Liver (tissue), 9 donors: ENCODE results near the gene PEAK1. TPM values are rescaled to one million over a fixed set of nuclear protein-coding genes. Genes with fewer than 3 reads are reported as not detected.

Experiments
- DNase-seq: peaks from one replicate; pipeline ENCODE4 v3.0.0-alpha.2; 2017; ENCODE audit warnings: low spot score
- H3K27ac ChIP-seq, 2 donors: one replicate each; pipeline ENCODE4 v1.7.0; 2013; ENCODE audit warnings: inconsistent platforms in 2 of 2, low read length in 2 of 2, control low read depth in 1 of 2, low read depth in 1 of 2, mild to moderate bottlenecking in 1 of 2
- H3K27me3 ChIP-seq, 4 donors: one replicate each; pipeline versions ENCODE4 v1.6.1 to v1.7.0; 2013; ENCODE audit warnings: low read length in 3 of 4, inconsistent platforms in 1 of 4, mild to moderate bottlenecking in 1 of 4, moderate library complexity in 1 of 4; ENCODE audit not compliant: control insufficient read depth in 4 of 4, insufficient read depth in 4 of 4
- H3K36me3 ChIP-seq, 4 donors: one replicate each; pipeline versions ENCODE4 v1.6.1 to v1.7.0; 2013; ENCODE audit warnings: low read length in 3 of 4, mild to moderate bottlenecking in 3 of 4, low read depth in 1 of 4, moderate library complexity in 1 of 4; ENCODE audit not compliant: control insufficient read depth in 4 of 4, insufficient read depth in 3 of 4
- H3K4me1 ChIP-seq, 4 donors: one replicate each; pipeline versions ENCODE4 v1.6.1 to v1.7.0; 2013; ENCODE audit warnings: low read length in 3 of 4, mild to moderate bottlenecking in 3 of 4, moderate library complexity in 1 of 4; ENCODE audit not compliant: control insufficient read depth in 4 of 4, insufficient read depth in 4 of 4
- H3K4me3 ChIP-seq, 3 donors: one replicate each; pipeline versions ENCODE4 v1.6.1 to v1.7.0; 2013; ENCODE audit warnings: low read length in 3 of 3, control low read depth in 1 of 3, low read depth in 1 of 3, mild to moderate bottlenecking in 1 of 3
- H3K9ac ChIP-seq, 2 donors: one replicate each; pipeline ENCODE4 v1.7.0; 2013; ENCODE audit warnings: low read length in 2 of 2, mild to moderate bottlenecking in 2 of 2, moderate library complexity in 2 of 2, control low read depth in 1 of 2, low read depth in 1 of 2
- H3K9me3 ChIP-seq, 4 donors: one replicate each; pipeline versions ENCODE4 v1.6.1 to v1.7.0; 2013; ENCODE audit warnings: low read length in 3 of 4; ENCODE audit not compliant: control insufficient read depth in 4 of 4
- CTCF ChIP-seq: fragments of 150-350 bp; IDR thresholded peaks from 2 replicates; pipeline ENCODE4 v1.5.1; 2017; ENCODE audit warnings: improper control_type of control experiment, low read depth, low read length; ENCODE audit not compliant: missing input control
- EGR1 ChIP-seq, 2 donors: IDR thresholded peaks; 2 replicates each; pipeline ENCODE4 v1.6.1; 2016 to 2018; ENCODE audit warnings: antibody characterized with exemption in 2 of 2, low read depth in 2 of 2
- FOXA1 ChIP-seq: IDR thresholded peaks from 2 replicates; pipeline ENCODE4 v1.6.1; 2016; ENCODE audit warnings: antibody characterized with exemption
- FOXA2 ChIP-seq: IDR thresholded peaks from 2 replicates; pipeline ENCODE4 v1.6.1; 2016; ENCODE audit warnings: antibody characterized with exemption
- GABPA ChIP-seq, 2 donors: IDR thresholded peaks in 1 of 2; conservative IDR thresholded peaks in 1 of 2; 2 replicates each; pipeline ENCODE4 v1.6.1; 2016; ENCODE audit warnings: antibody characterized with exemption in 2 of 2, mild to moderate bottlenecking in 1 of 2, moderate library complexity in 1 of 2
- HNF4A ChIP-seq, 2 donors: conservative IDR thresholded peaks; 2 replicates each; pipeline ENCODE4 v1.6.1; 2016; ENCODE audit warnings: antibody characterized with exemption in 2 of 2, mild to moderate bottlenecking in 2 of 2
- HNF4G ChIP-seq: IDR thresholded peaks from 2 replicates; pipeline ENCODE4 v1.6.1; 2016; ENCODE audit warnings: antibody characterized with exemption
- JUND ChIP-seq, 2 donors: IDR thresholded peaks; 2 replicates each; pipeline ENCODE4 v1.6.1; 2016; ENCODE audit warnings: antibody characterized with exemption in 2 of 2
- MAX ChIP-seq: IDR thresholded peaks from 2 replicates; pipeline ENCODE4 v1.6.1; 2016; ENCODE audit warnings: antibody characterized with exemption
- NR2F2 ChIP-seq: IDR thresholded peaks from 2 replicates; pipeline ENCODE4 v1.6.1; 2016; ENCODE audit warnings: antibody characterized with exemption
- RAD21 ChIP-seq, 2 donors: IDR thresholded peaks; 2 replicates each; pipeline ENCODE4 v1.6.1; 2016; ENCODE audit warnings: antibody characterized with exemption in 2 of 2, mild to moderate bottlenecking in 2 of 2
- RXRA ChIP-seq, 2 donors: IDR thresholded peaks; 2 replicates each; pipeline ENCODE4 v1.6.1; 2017 to 2018; ENCODE audit warnings: antibody characterized with exemption in 2 of 2, mild to moderate bottlenecking in 1 of 2
- SP1 ChIP-seq: IDR thresholded peaks from 2 replicates; pipeline ENCODE4 v1.6.1; 2018; ENCODE audit warnings: antibody characterized with exemption, mild to moderate bottlenecking
- TAF1 ChIP-seq: conservative IDR thresholded peaks from 2 replicates; pipeline ENCODE4 v1.6.1; 2016; ENCODE audit warnings: antibody characterized with exemption, mild to moderate bottlenecking
- YY1 ChIP-seq: IDR thresholded peaks from 2 replicates; pipeline ENCODE4 v1.6.1; 2016; ENCODE audit warnings: antibody characterized with exemption, mild to moderate bottlenecking
- ZBTB33 ChIP-seq: IDR thresholded peaks from 2 replicates; pipeline ENCODE4 v1.6.1; 2016; ENCODE audit warnings: antibody characterized with exemption
- WGBS: extraction: QIAGEN DNeasy Blood & Tissue Kit; methylation state at CpG from one replicate; pipeline ENCODE4 v1.1.7; 2013; 5-methylcytosine and 5-hydroxymethylcytosine counted together
- polyA plus RNA-seq, 2 donors: library from polyadenylated mRNA; stranded (reverse) in 1 of 2; unstranded in 1 of 2; fragments of 200-250 nt in 1 of 2; fragments of >200 nt in 1 of 2; fragmentation: Nextera tagmentation in 1 of 2; extraction: Ambion mirVana in 1 of 2; gene quantifications; one replicate each; pipeline versions ENCODE4 v1.2.1 to v1.2.3, GENCODE V29; 2013 to 2015
- total RNA-seq, 2 donors: library from RNA; depleted of rRNA; stranded (reverse); fragments of >200 nt; gene quantifications; one replicate each; pipeline ENCODE4 v1.2.3, GENCODE V29; 2014
- TF ChIP-seq, protein P1 (sequence below): IDR thresholded peaks from 2 replicates; pipeline ENCODE4 v1.6.1; 2016; ENCODE audit warnings: antibody characterized with exemption, mild to moderate bottlenecking
- TF ChIP-seq, protein P2 (sequence below): IDR thresholded peaks from 2 replicates; pipeline ENCODE4 v1.6.1; 2016; ENCODE audit warnings: antibody characterized with exemption
- donor health status: healthy.
- donor health status: healthy.
- donor health status: healthy.
- donor health status: healthy.
- donor health status: healthy.

PEAK1 gene
- total and polyA plus RNA-seq, 4 donors: 1.8 to 14.9 (median 5.8) TPM

DNA sequence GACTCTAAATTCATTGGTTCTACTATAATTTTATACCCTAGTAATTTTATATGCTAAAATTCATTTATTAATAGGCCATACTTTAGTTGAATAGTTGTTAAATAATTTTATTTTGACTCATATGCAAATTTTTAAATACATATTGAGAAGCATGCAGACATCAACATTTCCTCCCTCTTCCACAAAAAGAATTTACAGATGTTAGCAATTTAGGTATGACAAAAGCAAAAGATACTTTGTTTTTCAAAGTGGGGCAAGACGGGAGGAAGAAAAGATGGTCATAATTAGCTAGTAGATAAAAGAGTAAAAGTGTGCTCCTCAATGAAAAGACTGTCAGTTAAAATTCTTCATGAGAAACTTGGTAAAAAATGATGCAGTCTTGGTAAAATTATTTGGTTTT is 200.1 kb downstream of the PEAK1 start:
- 95% methylated on average over 1 of the region's 1 CpG for WGBS

More for the DNA sequence above, 200.1 kb downstream of the PEAK1 start:
- peaks cover 0 to 3% (median 0%) of the 10 kb centered on the region in 4 donors for H3K36me3 ChIP-seq
- no peaks in the 10 kb centered on the region for H3K4me1 ChIP-seq
- TF ChIP-seq, protein P1, sequence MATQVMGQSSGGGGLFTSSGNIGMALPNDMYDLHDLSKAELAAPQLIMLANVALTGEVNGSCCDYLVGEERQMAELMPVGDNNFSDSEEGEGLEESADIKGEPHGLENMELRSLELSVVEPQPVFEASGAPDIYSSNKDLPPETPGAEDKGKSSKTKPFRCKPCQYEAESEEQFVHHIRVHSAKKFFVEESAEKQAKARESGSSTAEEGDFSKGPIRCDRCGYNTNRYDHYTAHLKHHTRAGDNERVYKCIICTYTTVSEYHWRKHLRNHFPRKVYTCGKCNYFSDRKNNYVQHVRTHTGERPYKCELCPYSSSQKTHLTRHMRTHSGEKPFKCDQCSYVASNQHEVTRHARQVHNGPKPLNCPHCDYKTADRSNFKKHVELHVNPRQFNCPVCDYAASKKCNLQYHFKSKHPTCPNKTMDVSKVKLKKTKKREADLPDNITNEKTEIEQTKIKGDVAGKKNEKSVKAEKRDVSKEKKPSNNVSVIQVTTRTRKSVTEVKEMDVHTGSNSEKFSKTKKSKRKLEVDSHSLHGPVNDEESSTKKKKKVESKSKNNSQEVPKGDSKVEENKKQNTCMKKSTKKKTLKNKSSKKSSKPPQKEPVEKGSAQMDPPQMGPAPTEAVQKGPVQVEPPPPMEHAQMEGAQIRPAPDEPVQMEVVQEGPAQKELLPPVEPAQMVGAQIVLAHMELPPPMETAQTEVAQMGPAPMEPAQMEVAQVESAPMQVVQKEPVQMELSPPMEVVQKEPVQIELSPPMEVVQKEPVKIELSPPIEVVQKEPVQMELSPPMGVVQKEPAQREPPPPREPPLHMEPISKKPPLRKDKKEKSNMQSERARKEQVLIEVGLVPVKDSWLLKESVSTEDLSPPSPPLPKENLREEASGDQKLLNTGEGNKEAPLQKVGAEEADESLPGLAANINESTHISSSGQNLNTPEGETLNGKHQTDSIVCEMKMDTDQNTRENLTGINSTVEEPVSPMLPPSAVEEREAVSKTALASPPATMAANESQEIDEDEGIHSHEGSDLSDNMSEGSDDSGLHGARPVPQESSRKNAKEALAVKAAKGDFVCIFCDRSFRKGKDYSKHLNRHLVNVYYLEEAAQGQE: no peak
- no peak for TF ChIP-seq GABPA (IDR thresholded peaks at IDR 0.05 in 1 of 2, conservative IDR thresholded peaks at IDR 0.05 in 1 of 2)
- no peak for TF ChIP-seq RAD21 (IDR thresholded peaks at IDR 0.05)
- TF ChIP-seq SP1: no peak
- TF ChIP-seq HNF4G: no peak
- no peak for TF ChIP-seq JUND (IDR thresholded peaks at IDR 0.05)
- TF ChIP-seq MAX: no peak
- TF ChIP-seq NR2F2: no peak
- TF ChIP-seq FOXA2: no peak
- no peak for TF ChIP-seq YY1
- TF ChIP-seq EGR1 (IDR thresholded peaks at IDR 0.05; ENCODE audit: low read depth in 2 of 2): no peak
- TF ChIP-seq FOXA1: no peak
- TF ChIP-seq ZBTB33: no peak
- TF ChIP-seq HNF4A (conservative IDR thresholded peaks at IDR 0.05): no peak
- no peak for TF ChIP-seq TAF1
- TF ChIP-seq RXRA (IDR thresholded peaks at IDR 0.05): no peak
- TF ChIP-seq, protein P2, sequence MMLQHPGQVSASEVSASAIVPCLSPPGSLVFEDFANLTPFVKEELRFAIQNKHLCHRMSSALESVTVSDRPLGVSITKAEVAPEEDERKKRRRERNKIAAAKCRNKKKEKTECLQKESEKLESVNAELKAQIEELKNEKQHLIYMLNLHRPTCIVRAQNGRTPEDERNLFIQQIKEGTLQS: no peak
- TF ChIP-seq CTCF: no peak
- no peaks in the 10 kb centered on the region for H3K9me3 ChIP-seq
- H3K27ac ChIP-seq: no peak overlapping the region
- no peaks in the 10 kb centered on the region for H3K27me3 ChIP-seq
- DNase-seq: no peak
- H3K9ac ChIP-seq: no peak overlapping the region
- H3K4me3 ChIP-seq: no peak overlapping the region
